CD4-positive, alpha-beta T cell treated with Interleukin-2 at 100 ng/mL for 4 hours (primary cell): ENCODE data around the gene C3orf22.
"Not testable (repeated sequence)": the region's sequence is repeated elsewhere in the genome, so short reads cannot be mapped to it uniquely, and the experiment has no call there.

ENCODE experiments used
- DNase-seq: peaks from one replicate; pipeline ENCODE4 v3.0.0-alpha.2; 2020; ENCODE audit warnings: low spot score

Gene C3orf22, protein sequence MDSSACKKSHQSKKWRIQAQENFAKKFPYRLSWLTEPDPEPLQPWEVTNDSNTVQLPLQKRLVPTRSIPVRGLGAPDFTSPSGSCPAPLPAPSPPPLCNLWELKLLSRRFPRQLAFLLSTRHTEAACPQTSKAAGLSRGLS

DNA sequence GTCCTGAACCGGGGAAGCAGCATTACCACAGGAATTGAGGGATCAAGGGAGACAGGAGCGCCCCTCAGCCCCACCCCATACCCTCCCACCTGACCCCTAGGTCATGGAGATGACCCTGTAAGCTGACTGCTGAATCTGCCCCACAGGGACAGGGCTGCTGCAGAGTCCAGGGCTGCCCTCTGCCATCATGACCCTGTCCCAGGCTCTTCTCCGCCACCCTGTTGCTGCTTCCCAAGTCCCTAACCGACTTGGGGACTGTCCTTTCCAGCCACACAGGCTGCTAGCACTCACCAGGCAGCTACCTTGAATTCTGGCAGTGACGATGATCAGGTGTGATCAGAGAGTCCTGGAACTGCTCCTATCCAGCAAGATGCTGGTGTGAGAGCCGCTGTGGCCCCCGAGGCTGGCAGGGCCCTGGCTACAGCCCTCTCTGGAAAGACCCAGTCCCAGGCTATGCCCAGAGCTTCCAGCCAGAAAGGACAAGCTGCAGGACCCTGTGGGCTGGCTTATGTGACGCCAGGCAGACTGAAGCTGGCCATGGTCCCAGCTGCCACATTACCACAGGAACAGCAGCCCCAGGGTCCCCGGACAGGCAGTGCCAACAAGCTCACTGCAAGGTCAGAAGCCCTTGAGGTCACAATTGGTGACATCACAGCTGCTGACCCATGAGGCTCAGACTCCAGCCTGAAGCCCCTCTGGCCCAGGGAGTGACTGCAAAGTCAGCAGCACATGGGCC, at the start of gene C3orf22:
Gene C3orf22, minus strand, starts transcription at position 597 of the 736 bp plus-strand sequence. CDS start 5,542 bp downstream, outside the sequence.
- DNase-seq = no peak

DNA sequence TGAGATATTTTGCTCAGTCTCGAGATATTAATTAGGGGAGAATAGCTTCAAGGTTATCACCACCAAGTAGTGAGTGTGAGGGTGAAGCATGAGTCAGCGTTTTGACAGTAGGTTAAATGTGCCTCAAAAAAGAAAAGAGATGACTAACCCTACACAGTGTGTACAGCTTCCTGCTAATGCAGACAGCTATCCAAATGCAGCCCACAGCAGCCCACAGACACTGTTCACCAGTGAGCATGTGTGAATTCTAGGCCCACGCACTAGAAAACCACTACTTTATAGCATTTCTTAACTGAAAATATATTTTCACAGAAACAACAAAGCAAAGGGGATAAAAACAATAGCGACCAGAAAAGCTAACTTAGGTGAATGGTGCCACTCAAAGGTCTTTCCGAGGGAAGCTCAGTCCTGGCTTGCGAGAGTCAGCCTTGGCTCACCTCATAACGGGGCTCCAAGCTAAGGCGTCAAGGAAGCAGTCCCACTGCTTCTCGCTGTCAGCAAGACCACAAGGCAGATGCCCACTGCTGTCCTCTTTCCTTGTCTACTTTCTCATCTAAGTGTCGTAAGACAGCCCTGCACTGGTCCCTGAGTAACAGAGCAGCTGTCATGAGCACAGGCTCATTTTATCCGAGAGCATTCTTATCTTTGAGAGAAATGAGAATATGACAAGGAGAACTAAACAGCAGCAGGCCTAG, 48.6 kb upstream of the C3orf22 start:
- peak; percentile 35 for DNase-seq

DNA sequence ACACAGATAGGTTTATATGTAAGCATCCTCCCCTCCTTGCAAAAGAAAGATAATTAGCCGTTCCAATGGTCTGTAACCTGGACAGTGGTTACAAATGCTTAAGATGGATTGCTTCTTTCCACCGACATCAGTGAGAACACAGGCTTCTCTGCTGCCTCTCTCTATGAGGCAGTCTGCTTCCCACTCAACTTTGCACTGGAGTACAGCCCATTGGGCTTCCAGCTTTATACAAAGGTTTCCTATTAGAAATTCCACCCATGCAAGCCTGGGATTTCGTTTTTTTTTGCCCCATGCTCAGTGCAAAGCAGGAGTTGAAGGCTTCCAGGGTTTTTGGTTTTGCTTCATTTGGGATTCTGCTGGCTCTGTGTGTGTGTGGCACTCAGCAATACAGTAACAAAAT, 47.3 kb upstream of the C3orf22 start:
- DNase-seq = no peak

DNA sequence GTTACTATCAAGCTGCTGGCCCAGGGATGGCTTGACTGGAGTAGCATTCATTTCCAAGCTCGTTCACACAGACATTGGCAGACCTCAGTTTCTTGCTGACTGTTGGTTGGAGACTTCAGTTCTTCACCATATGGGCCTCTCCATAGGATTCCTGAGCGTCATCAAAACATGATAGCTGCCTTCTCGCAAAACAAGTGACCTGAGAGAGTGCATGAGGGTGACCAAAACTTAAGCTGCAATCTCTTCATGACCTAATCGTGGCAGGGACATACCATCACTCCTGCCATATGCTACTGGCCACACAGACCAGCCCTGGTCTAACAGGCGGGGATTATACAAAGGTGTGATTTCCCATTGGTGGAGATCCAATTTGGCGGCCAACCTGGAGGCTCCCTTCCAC, 46.0 kb upstream of the C3orf22 start:
- DNase-seq = no peak

DNA sequence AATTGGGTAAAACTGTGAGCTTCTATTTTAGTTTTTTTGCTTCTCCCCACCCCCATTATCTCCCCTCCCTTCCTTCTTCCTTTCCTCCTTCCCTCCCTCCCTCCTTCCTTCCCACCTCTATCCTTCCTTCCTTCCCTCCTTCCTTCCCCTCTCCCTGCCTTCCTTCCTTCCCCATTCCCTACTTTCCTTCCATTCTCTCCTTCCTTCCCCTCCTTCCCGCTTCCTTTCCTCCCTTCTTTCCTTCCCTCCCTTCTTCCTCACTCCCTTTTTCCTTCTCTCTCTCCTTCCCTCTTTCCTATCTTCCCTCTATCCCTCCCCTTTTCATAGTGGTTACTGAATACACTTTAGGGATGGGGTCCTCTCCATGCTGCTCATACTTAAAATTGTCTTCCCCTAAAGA, 40.4 kb upstream of the C3orf22 start:
- no peak for DNase-seq

DNA sequence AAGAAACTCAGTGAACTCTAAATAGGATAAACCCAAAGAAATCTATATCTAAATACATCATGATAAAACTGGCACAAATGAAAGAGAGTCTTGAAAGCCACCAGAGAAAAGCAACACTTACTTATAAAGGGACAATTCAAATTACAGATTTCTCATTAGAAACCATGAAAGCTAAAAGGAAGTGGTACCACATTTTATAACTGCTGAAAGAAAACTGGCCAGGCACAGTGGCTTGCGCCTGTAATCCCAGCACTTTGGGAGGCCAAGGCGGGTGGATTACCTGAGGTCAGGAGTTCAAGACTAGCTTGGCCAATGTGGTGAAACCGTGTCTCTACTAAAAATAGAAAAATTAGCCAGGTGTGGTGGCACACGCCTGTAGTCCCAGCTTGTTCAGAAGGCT, 36.7 kb upstream of the C3orf22 start:
- DNase-seq = not testable (repeated sequence)

DNA sequence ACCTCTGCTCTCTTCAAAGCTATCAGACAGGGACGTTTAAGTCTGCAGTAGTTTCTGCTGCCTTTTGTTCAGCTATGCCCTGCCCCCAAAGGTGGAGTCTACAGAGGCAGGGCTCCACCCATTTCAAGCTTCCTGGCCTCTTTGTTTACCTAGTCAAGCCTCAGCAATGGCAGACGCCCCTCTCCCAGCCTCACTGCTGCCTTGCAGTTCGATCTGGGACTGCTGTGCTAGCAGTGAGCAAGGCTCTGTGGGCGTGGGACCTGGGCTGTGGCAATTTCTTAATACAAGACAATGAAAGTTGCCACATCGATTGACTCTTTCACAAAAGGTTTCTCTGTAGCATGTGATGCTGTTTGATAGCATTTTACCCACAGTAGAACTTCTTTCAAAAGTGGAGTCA, 32.8 kb upstream of the C3orf22 start:
- DNase-seq = not testable (repeated sequence)

DNA sequence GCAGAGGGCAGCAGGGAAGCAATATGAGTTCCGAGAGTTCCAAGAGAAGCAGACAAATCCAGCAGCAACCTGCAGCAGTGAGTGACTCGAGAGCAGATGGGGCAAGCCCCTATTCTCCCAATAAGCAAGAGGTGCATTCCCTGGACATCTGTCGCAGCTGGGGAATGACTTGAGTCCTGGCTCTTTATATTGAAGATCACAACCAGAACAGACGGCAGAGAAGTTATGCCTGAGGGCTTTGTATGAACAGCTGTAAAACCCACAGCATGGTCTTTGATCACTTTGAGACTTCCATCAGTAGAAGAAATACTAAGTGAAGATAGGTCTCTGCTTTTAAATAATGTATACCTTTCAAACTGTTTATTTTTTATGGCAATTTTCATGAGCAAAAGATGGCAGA, 23.6 kb upstream of the C3orf22 start:
- no peak for DNase-seq

DNA sequence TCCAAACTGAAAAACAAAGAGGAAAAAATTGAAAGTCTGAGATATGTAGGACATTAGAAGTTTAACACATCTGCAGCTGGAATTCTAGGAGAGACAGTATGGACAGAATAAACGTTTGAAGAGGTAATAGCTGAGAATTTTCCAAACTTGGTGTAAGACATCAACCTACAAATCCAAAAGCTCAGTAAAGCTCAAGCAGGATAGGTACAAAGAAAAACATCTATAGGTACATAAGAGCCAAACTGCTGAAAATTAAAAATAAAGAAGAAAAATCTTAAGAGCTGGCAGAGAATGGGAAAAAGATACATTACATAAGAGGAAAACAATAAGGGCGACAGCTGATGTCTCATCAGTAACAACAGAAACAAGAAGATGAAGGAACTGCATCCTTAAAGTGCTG, 22.8 kb upstream of the C3orf22 start:
- DNase-seq = no peak

DNA sequence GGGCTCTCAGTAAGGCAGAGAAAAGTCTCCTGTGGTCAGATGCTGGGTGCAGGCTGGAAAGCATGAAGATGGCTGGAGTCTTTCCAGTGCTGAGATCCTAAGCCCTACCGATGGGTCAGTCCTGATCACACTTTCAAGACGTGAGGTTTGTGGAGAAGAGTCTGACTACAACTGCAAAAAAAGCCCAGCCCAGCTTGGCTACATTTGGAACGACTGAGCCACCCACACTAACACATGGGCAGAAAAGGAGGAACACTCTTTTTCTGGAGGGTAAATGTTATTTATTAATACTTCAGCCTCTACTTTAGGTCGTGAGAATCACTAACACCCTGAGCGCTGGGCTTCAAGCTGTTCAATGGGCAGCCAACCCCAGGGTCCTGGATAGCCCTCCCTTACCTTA, 22.0 kb upstream of the C3orf22 start:
- no peak for DNase-seq

DNA sequence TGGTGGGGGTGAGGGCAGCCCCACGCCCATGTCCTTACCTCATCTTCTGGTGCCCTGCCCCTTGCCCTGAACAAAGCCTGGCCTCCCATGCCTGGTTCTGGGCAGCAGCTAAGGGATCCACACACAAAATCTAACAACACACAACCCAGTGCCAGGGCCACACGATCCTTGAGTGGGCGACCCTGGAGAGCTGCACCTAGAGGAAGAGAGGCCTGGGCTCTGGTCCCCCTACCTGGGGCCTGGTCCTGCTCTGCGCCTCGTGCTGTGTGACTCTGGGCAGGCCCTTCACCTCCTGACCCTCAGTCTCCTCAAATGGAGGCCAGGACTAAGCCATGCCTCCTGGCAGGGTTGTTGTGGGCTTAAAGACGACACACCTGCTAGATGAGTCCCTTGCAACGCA, 20.0 kb upstream of the C3orf22 start:
- DNase-seq = no peak

DNA sequence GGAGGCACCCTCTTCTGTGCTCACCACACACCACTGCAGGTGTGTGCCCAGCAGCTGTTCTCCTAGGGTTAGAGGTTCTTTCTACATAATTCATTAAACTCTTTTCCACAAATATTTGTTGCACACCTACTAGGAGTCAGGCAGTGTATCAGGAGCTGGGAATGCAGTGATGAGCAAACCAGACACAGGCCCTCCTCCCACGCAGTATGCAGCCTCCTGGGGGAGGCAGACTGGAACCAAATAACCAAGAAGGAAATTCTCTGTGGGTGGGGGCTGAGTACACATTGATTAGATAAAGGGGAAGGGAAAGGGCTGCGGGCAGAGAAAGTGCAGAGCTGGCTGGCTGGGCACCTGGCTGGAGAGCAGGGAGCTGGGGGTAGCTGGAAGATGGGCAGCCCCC, 18.5 kb upstream of the C3orf22 start:
- no peak for DNase-seq

DNA sequence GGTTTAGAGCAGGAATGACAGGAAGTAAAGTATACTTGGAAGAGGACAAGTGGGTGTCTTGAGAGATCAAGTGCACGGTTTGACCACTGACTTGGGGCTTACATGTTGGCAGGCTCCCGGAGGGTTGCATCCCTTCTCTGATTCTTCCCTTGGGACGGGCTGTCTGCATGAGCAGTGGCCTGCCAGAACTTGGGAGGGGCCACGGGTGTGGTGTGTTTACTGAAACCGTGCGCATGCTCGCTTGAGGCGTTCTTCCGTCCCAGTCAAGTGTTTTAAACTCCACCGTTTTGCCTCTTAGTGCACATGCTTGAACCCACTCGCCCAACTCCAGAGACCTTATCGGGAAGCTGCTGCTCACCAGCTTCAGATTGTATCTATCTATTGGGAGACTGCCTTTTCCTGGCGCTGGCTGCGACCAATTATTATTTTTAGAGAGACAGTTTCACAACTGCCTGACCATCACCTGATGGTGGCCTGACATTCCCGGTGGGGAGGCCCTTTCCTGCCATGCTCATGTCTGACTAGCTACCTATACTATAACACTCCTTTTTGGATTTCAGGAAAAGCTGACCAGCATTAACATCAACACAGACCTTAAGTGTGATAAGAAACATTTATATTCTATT, 14.9 kb upstream of the C3orf22 start:
- DNase-seq = no peak

DNA sequence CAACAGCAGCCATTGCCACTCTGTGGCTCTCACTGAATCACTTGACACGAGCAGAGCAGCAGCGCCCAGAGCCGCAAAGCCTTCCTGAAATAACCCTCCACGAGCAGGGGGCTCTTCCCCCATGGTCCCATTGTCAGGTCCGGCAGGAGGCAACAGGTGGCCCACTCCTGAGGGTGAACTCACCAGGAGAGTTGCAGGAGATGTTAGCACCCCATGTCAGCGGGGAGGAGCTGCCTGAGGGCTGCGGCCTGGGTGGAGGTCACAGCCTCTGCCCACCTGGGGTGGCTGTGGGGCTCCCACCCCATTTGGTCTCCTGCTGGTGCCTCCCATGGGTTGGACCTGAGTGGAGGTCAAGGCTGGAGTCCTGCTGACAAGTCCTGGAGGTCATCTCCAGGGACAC, 12.3 kb upstream of the C3orf22 start:
- DNase-seq = no peak

DNA sequence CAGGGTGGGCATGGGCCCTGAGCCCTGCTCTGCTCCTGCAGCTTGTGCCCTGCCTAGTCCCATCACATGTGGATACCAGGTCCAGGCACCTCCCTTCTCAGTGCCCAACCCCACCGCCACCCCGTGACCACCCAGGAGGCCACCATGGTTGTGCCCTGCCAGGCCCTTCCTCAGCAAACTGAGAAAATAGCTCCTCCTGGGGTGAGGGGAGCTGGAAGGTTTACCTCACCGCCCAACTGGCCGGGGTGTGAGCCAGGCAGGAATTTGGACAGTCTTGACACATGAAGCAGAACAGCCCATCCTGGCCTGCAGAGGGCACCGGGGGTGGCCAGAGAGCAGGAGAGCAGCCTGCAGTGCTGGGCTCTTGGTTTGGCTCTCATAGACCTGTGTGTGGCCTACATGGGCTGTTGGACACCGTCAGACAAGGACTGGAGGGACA, 11.4 kb upstream of the C3orf22 start:
- no peak for DNase-seq

DNA sequence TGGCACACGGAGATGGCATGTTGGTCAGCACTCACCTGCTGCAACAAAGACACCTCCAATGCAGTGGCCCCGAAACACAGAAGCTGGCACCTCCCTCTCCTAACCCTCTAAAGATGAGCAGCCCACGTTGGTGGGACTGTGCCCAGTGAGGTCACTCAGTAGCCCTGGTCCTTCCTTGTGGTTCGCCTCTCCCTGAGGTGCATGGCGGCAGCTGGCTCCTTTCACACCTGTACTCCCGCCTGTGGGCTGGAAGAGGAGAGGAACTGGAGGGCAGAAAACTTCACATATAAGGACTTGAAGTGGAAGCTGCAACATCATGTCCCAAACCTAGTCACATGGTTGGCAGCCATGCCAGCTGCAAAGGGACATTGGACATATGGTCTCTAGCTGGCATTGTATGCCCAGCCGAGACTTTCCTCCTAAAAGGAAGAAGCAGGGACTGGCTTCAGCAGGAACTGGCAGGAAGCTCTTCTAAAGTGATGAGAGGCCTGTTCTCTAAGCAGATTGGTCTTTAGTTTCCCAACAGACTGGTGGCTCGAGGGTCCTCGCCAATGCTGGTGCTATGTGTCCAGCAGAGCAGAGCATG, 10.8 kb upstream of the C3orf22 start:
- DNase-seq = no peak

DNA sequence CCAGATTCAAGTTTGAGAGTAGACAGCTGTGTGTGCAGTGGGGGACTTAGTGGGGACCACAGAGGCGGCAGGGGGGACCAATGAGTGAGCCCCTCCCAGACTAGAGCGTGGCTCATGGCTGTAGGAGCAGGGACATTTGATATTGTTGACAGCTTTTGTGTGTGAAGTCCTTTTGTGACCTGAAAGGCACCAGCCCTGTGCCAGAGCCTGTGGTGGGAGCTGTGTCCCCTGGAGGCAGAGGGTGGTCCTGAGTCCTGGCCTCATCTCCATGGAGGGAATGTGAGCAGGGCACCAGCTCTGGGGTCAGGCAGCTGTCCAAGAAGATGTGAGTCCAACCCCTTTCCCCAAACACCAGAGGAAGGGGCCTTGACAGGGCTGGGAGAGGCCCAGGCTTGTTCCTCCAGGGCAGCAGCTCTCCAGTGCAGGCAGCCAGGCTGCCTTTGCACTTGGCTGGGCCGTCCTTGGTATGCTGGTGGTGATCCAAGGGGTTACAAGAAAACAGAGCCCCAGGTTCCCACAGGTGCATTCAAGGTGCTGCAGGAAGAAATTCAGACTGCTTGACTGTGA, 10.1 kb upstream of the C3orf22 start:
- no peak for DNase-seq

DNA sequence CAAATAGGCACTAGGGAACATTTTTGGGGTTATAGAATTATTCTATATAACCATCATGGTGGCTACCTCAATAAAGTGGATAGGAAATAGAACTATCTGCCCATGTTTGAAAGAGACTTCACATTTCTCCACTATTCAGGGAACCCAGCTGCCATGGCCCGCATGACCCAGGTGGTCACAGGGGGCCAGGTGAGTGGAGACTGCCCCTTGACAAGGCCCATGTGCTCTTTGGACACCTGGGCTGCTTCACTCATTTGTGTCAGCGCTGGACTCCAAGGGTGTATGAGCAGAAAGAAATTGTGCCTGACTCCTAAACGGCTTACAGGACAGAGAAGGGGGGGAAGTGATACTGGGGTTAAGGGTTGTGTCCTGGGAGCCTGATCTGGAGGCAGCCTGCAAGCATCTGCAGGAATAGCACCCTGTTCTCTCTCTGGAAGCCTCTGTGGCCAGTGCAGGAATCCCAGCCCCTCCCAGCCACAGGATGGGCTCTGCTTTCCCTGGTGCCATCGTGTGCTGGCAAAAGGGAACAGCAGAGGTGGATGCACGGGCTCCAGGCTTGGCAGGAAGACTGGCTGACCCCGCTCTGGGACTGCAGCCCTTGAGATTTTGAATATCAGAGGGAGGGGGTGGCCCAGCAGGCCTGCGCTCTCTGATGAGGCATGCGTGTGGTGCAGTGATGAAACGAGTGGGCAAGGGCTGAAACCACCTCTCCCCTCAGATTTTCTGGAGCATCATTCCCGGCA, 9.1 kb upstream of the C3orf22 start:
- DNase-seq = no peak

DNA sequence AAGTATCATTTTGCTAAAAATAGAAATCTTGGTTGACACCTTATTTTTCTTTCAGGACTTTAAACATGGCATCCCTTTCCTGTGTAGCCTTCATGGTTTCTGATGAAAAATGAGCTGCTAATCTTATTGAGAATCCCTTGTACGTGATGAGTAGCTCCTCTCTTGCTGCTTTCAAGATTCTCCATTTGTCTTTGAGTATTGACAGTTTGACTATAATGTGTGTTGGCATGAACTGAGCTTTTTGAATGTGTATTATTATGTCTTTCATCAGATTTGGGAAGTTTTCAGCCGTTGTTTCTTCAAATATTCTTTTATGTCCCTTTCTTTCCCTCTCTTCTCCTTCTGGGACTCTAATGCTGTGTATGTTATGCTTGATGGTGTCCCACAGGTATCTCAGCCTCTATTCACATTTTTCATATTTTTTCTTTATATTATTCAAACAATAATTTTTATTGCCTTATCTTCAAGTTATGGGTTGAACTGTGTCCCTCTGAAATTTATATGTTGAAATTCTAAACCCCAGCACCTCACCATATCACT, 4.1 kb upstream of the C3orf22 start:
- DNase-seq = no peak

DNA sequence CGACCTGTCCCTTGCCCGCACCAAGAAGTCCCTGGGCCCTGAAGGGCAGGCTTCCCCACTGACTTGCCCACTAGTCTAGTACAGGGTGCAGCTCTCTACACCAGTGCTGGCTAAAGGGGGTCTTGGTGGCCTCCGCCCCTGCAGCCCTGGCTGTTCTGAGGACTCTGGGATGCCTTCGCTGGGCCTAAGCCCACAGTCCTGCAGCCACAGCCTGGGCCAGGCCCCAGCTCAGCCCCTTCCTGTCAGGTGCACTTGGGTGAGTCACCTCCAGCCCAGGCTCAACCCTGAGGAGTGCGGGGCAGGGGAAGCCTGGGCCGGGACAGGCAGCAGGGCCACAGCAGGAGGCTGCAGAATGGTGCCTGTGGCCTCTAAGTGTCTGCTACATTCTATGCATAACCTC, 971 bp downstream of the C3orf22 start:
- DNase-seq = no peak

DNA sequence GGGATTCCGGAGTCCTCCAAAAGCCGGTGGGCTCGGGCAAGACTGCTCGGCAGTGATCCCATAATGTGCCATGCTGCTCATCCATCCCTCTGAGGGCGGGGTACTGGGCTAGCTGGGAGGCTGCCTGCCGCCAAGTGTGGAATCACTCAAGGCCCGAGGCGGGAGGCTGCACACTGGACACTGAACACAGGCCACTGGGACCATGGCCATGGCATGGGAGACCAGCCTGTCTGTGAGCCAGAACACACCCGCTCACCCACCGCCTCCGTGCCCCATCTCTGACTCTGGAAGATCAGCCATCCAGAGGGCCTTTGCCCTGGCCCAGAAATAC, 1.4 kb downstream of the C3orf22 start:
- DNase-seq = no peak
